MM.1S (cell line): ENCODE results near the gene ZNF827.

Experiments
- CTCF ChIP-seq: fragments of 300-600 bp; sonication (generic); IDR thresholded peaks from 2 replicates; pipeline ENCODE4 v1.5.1; 2016; ENCODE audit warnings: antibody characterized with exemption, low read length, mixed read lengths
- EZH2 ChIP-seq: fragments of 300-600 bp; sonication (generic); optimal IDR thresholded peaks from 2 replicates; pipeline ENCODE3; 2017; ENCODE audit warnings: low read depth, mild to moderate bottlenecking, antibody characterized with exemption, low read length, mixed read lengths
- EZH2phosphoT487 ChIP-seq: fragments of 300-600 bp; sonication (generic); IDR thresholded peaks from 2 replicates; pipeline ENCODE4 v1.6.1; 2018; ENCODE audit warnings: antibody characterized with exemption, low read length

DNA sequence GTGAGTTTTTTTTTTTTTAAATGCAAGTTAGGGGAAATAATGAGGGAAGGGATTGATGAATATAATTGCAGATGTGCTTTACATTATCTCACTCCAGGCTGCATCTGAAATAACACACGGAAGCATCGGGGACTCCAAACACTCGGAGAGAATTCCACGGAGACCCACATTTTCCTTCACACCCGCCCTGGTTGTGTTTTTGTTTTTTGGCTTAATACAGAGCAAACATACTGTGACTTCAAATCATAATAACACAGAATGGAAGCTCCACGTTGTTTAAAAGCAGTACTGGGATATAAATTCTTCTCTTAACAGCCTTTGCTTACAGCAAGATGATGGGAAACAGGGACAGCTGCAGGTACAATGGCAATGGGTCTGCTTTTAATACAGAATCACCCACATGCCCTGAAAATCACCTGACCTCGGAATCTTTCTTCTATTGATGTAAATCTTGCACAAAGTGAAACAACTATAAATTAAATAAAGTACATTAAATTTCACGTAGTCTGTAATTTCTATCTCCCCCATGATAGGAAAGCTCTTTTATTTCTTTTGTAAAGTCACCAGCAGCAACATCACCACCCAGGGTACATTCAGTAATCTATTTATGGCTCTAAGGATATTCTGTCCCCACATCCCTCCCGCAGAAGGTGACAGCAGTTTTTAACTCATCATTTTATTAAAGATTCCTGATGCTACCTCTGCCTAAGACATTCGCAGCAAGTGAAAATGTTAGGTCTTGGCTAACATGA, 119.3 kb downstream of the ZNF827 start:
- TF ChIP-seq CTCF: no peak
- no peak for TF ChIP-seq EZH2
- TF ChIP-seq EZH2phosphoT487: no peak
